HG03025 (cell line): ENCODE data around the gene PRKG1.

Source experiments
- ATAC-seq: cut with Tn5 transposase; IDR thresholded peaks from one replicate; pipeline ENCODE4 v1.9.1; 2021; ENCODE audit warnings: mild to moderate bottlenecking, moderate library complexity; ENCODE audit not compliant: unreplicated experiment, low FRiP score

PRKG1 gene

DNA sequence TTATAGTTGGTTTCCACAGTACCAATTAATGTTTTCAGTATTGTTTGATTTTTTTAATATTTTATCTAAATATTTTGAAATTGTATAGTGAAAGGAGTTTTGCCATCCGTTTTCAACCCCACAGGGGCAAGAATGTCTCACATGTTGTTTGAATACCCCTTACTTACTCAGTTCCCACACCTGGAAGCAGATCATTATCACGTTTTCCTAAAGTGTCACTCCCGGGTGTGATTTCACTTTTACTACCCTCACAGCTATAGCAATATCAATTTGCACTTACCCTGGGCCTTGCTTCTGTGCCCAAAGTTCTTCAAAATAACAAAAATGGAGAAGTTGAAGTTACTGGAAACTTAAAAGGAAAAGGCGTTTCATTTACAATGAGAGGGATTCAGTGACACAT lies 397.0 kb downstream of the PRKG1 start:
- no peak for ATAC-seq

DNA sequence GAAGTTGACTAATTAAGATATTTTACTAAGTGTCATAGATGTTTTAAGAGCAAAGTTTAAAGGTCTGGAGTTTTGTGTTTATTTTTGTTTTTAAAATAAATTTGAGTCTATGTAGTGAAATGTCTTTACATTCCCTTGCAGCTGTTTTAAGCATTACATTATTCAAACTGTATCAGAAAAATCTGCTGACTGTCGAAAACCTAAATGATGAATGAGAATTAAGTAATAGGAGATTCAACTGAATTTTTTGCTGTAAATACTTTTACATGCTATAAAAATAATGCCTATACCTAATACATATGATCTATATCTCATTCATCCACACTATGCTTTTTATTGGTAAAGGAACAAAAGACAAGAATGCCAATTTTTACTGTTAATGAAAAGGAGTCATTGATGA lies 397.9 kb downstream of the PRKG1 start:
- ATAC-seq: no peak

DNA sequence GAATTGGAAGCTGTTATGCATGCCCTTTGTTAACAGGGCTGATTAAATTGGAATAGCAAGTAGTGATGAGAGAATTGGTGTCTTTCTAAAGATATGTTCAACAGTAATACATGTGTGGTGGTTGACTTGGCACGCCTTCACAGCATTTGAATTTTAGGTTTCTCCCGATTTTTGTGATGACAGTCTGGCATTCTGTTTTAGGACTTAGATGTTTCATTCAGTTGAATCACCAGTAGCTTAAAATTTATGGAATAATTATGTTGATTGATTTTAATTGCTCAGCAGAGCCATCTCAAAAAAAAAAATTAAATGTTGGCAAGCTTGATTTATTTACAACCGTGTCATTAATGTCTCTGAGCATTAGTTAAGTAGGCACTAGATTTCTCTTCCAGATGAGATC lies 405.4 kb downstream of the PRKG1 start:
- no peak for ATAC-seq

DNA sequence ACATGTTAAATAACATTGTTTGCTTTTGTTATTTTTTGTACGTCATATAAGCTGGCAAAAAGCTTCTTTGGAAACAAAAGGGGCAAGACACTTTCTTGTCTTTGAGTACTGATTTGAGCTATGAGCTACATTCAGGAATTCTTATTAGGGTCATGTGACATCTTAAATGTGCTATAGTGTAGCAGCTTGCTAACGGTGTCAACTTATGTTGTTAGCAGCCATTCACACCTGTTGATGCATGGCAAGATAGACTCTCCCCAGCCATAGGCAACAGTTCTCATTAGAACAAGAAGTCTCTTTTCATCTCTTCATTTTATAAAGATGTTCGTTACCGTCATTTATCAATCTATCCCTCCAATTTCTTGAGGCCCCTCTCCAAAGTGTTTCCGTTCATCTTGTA lies 411.4 kb downstream of the PRKG1 start:
- ATAC-seq: no peak

DNA sequence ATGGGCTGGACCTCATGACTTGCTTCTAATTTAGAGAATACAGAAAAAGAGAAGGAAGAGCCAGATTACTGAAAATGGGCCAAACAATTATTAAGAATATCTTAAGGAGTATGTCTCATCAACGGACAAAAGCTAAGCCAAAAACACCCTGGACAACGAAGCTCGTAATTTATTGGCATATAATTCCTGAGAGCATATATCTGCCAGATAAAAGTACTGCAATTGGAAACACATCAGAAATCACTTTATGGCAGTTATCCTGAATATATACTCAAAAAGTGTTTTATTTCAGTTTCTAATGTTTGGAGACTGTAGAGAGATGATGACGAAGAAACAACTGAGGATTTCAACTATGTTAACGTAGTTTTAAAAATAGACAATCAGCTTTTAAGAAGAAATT lies 413.3 kb downstream of the PRKG1 start:
- ATAC-seq: no peak

DNA sequence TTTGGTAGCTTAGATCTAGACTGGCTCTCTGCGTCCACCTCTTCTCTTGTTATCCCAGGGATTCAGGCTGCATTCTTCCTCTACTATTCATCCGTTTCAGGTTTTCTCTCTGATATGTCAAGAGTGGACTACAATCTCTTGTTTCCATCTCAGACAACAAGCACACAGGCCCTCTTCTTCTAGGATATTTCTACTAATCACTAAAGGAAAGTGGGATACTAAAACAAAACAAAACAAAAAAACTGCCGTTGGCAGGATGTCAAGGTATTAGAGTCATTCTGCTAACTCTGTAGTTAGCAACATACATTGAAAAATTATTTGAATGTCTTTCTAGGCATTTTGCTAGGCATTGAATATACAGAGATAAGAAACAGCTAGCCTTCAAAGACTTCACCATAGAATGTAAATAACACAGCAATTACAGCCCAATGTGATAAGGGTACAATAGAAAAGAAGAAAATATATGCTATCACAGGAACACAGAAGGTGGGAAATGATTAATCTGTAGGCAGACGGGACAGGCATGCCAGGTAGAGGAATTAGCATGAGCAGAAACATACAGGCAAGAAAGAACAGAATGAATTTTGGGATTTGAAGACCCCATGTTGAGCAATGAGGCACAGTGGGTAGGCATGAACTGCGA lies 414.6 kb downstream of the PRKG1 start:
- ATAC-seq: no peak

DNA sequence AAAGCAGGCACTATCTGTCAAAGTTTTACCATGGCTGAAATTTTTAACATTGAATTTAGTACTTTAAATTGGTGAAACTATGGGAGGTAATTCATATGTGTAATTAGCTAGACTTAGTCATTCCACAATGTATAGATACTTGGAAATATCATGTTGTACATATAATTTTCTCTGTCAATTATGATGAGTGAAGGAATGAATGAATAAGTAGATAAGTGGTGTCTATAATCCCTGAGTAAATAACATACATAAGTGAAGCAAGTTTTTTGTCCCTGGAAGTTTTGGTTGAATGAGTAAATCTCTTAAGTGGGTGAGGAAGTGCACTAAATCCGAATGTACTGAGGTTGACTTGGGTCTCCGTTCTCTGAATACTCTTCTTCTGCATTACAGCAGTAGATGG lies 424.1 kb downstream of the PRKG1 start:
- no peak for ATAC-seq

DNA sequence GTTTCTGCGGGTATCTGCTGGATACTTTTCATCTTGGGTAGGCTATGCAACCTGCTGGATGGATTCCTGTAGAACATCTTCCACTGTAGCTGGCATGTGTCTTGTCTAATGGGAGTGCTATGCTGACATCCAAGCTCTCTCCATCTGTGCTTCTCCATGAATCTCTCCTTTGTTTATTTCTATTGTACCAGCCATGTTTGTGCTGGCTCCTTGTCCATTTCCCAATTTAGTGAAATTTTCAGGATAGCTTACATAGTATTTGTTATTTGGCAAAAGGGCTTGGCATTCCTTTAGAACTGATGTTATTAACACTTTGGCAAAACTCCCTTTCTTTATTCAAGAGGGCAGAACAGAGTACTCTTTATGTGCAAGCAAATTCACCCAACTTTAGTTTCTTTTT lies 427.1 kb downstream of the PRKG1 start:
- ATAC-seq: no peak

DNA sequence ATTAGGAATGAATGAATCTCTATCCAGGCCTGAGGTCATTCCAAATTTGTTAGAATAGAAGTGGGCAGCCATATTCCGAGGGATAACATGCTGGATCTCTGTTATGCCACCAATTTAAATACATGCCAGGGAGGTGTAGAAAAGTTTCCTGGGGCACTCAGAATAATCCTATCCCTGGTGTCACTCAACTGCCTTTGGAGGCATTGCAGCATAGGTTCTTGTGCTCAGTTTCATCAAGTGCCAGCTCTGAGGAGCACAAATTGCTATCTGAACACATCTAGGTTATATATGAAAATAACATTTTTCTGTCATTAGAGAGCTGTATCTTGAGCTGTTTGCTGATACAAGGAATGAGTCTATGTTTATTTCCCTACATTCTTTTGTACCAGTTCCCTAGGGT lies 427.8 kb downstream of the PRKG1 start:
- no peak for ATAC-seq

DNA sequence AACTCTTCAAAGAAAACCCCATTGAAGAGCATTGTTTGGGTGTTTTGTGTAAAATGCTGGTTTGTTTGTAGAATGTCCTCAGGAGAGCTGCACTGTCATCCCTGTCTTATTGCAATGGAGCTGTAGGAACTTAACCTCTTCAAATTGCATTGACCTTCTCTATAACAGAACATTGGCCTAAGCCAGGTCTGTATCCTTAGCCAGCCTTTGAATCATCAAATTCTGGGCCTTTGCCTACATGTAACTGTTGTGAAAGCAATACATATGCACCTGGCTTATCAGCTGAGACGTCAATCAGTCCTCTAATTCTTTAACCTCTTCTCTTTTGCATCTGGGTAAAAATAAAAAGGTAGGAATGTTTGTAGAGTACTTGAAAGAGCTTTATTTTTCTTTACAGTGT lies 429.1 kb downstream of the PRKG1 start:
- ATAC-seq: no peak

DNA sequence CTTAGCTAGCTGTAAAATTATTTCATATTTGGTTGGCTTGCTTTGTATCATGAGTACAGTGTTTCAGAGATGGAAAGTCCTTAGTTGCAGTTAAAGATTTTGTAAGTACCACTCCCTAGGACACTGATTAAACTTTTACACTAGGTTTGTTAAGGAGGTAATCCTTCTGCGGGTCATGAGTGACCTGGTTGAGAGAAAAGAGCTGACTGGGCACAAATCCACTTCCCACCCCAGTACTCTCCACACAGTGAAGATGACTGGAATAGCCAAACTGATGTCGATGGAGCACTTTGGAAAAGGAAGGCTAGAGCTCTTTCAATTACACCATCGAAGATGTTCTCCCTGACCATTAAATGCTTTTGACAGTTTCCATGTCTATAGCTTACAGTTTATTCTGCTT lies 433.2 kb downstream of the PRKG1 start:
- no peak for ATAC-seq

DNA sequence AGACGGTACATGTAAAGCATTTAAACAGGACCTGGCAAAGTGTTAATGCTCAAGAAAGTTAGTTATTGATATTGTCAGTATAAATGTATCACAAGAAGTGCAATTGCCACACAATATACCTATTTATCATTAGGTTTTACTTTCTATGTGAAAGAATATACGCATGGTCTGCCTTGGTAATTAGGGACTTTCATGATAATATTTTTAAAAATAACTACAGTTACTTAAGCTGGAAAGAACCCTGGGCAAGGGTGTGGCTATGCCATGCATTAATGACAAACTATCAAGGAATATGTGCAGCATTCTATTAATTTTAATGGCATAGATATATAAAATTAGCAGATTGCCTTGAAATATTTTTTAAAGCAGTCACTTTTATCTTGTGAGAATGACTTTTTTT lies 433.9 kb downstream of the PRKG1 start:
- ATAC-seq: no peak

DNA sequence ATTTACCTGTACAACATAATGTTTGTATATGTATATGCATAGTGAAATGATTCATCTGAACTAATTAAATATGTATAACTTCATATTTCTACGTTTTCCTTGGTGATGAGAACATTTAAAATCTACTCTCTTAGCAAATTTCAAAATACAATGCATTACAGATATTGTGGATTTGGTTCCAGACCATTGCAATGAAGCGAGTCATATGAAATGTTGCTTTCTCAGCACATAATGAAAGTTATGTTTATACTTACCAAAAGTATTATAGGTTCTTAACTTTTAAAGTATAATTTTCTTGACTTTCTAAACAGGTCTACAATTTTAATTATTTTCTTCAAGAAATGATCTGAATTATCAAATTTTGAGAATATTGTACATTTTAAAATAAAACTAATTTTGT lies 435.9 kb downstream of the PRKG1 start:
- no peak for ATAC-seq

DNA sequence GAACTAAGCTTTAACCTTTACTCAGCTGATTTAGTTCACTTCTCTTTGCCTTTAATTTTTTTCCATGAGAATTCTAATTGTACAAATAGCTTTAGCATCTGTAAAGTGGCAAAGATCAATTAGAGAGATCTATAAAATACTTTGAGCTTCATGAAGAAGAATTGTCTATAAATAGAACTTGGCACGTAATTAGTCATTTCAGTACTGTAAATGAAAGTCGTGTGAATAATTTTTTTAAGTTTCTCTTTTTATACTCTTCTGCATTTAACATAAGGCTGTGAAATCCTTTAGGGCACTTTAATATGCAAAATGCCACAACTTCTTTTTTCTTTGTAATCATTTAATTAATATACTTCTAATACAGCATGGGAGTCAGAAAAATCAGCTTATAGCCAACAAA lies 447.3 kb downstream of the PRKG1 start:
- ATAC-seq: no peak

DNA sequence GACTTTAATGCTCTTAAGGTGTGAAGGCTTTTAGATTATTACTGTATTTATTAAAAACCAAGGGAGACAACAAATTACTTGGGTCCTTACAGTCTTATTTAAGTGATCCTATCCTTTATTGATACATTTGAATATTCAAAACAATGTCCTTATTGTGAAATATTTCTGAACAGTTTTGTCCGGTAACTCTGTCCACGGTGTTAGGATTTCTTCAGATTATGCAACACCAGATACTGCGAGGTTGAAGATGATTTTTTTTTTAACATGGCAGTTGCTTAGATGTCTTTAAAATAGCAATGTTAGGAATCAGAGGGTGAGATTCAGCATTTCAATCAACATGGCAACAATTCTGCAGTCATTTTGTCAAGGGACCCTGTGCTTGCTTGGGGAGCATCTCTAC lies 448.6 kb downstream of the PRKG1 start:
- ATAC-seq: no peak

DNA sequence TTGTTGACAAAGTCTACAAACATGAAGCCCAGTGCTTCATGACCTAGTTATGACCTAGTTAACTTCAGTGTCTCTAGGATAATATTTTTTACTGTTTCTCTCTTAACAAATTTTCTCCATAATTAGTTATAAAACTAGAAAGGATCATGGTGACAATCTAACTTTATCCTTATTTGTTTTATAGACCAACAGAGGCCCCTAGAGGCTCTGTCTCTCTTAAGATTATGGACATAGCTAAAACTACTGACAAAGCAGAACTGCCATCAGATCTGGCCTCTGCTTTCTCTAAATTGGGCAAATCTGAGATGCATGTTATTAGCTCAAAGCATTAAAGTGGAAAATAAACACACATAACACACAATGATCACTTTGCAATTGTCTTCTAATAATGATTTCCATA lies 449.2 kb downstream of the PRKG1 start:
- no peak for ATAC-seq

DNA sequence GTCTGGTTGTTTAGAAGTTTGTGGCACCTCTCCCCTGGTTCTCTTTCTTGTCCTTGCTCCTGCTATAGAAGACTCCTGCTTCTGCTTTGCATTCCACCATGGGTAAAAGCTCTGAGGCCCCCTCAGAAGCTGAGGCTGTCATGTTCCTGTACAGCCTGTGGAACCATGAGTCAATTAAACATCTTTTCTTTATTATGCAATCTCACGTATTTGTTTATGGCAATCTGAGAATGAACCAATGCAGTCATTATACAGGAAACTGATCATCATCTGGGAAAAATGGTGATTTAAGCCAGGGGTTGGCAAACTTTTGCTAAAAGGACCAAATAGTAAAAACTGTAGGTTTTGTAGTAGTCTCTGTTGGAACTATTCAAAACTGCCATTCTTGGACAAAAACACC lies 449.8 kb downstream of the PRKG1 start:
- ATAC-seq: no peak

DNA sequence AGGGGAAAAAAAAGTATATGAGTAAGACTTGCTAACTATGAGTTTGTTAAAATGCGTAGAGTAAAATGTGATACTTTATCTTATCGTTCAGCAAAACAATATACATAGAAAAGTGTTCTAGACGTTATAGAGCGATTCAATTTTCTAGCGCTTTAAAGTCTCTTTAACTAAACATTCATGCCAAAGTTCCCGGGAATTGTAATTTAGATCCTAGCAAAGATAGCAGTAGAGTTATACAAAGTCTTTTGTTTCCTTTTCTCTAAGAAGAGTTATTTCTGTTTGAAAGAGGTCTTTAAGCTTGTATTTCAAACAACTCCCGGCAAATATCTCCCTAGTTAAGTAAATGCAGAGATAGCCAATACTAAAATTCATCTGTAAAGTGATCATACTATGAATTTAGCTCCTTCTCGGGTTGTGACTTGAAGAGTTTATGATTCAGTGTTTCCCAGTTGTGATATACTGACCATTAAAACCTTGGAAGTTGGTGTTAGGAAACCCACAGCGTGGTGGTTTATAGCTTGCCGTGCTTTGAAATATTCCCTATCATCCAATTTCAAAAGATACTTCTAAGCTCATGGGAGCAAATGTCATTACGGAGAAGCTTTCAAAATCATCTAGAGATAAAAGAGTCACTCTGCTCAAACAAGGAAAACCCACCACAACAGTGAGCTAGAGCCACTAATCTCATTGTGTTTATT lies 453.4 kb downstream of the PRKG1 start:
- ATAC-seq: no peak

DNA sequence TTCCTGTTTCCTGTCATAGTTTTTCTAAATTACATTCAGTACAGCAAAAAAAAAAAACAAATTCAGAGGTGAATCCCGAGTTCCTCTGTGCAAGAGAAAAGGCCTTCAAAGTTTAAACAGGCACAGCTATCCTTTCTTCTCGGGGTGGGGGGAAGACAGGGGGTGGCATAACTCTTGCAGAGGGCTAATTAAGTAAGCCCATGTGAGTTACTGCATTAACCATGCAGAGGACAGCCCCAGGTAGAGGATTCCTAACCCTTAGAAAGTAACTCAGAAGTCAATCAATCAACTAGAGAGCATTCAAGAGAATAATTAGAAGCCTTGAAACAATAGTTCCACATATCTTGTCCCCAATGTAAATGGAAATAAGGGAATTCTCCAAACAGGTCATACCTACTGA lies 454.2 kb downstream of the PRKG1 start:
- no peak for ATAC-seq

DNA sequence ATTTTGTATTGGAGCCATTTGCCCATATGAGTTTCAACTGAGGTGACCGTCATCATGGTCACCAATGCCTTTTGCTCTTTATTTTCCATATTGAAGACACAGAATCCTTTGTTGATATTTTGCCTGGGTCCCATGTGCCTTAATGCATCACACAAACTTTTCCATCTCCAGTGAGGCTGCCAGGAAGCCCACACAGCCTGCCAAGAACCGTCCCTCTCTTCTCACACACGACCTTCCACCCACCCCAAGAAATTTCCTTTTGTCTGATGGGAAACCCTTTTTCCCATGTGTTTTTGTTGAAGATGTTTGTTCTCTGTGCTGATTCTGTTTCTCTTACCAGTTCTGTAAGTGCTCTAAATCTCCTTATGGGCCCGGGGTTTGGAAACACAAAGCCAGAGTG lies 456.3 kb downstream of the PRKG1 start:
- no peak for ATAC-seq

DNA sequence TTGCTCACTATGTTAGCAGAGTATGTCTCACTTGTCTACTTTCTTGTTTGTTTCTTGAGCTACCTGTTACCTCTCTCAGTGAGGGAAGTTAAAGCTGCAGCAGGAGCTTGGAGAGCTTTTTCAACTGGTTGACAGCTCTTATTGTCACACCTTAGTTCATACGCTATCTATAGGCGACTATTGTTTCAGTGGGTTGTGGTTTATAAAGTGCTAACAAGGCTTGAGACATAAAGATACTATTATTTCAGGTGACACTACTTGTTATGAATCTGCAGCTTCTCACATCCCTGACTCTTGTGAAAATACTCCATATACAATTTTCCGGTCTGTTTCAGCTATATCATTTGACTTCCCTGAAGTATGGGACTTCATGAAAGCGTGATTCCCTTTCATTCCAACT lies 457.8 kb downstream of the PRKG1 start:
- no peak for ATAC-seq

DNA sequence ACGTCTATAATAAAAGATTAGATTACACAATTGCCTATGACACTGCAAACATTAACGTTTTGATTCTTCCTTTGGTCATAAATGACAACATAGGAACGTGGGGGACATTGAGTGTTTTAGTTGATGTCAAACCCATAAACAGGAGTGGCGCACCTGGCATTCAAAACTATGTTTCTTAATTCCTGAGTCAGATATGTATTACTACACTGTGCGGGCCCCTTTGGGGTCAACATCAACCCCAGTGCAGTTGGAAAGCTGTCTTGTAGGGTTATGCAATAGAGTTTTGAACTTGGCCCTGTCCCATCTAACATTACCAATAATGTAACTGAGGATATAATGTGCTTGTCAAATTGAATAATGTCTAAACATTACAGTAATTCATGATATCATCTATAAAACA lies 468.6 kb downstream of the PRKG1 start:
- ATAC-seq: no peak

DNA sequence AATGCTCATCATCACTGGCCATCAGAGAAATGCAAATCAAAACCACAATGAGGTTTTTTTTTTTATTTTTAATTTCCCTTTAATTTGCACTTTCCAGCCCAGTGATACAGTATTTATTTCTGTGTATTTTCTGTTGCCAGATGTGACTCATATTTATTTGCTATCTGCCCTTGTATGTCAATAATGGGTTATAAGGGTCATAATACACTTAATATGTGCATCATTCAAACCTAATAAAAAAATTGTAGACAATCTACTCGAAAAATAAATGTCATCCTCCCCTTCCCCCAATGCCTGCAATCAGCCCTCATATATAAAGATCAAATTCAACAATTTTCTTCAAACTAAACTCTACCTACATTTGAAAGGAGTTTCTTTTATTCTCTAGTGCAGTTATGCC lies 470.6 kb downstream of the PRKG1 start:
- no peak for ATAC-seq
